Ishikawa (cell line): Measurements from ENCODE around the gene SHISA9.

Source experiments
- CREB1 ChIP-seq: IDR thresholded peaks from 2 replicates; pipeline ENCODE4 v1.6.1; 2012; ENCODE audit warnings: low read depth
- EP300 ChIP-seq: IDR thresholded peaks from 2 replicates; pipeline ENCODE4 v1.6.1; 2012; ENCODE audit warnings: borderline replicate concordance
- FOXM1 ChIP-seq: IDR thresholded peaks from 2 replicates; pipeline ENCODE4 v1.6.1; 2012; ENCODE audit warnings: low read depth, borderline replicate concordance
- RAD21 ChIP-seq: IDR thresholded peaks from 2 replicates; pipeline ENCODE4 v1.6.1; 2012; ENCODE audit warnings: low read depth
- REST ChIP-seq: IDR thresholded peaks from 2 replicates; pipeline ENCODE4 v1.6.1; 2012; ENCODE audit warnings: low read depth, mild to moderate bottlenecking
- TAF1 ChIP-seq: IDR thresholded peaks from 2 replicates; pipeline ENCODE4 v1.6.1; 2012; ENCODE audit warnings: low read depth, mild to moderate bottlenecking
- TCF12 ChIP-seq: IDR thresholded peaks from 2 replicates; pipeline ENCODE4 v1.6.1; 2012; ENCODE audit warnings: low read depth
- USF1 ChIP-seq: IDR thresholded peaks from 2 replicates; pipeline ENCODE4 v1.6.1; 2012
- ZBTB7A ChIP-seq: IDR thresholded peaks from 2 replicates; pipeline ENCODE4 v1.6.1; 2012; ENCODE audit warnings: low read depth

GRCh38 chr16:12930881-12931280, 29.5 kb downstream of the SHISA9 start:
- no peak for TF ChIP-seq ZBTB7A
- TF ChIP-seq REST, result no peak
- TF ChIP-seq RAD21, result no peak
- no peak for TF ChIP-seq EP300
- TF ChIP-seq TCF12, result no peak
- no peak for TF ChIP-seq FOXM1
- TF ChIP-seq USF1, result no peak
- no peak for TF ChIP-seq TAF1
- no peak for TF ChIP-seq CREB1
